ENCODE data around the gene PPP1R3A. TPM values are rescaled to one million over a fixed set of nuclear protein-coding genes. Genes with fewer than 3 reads are reported as not detected.

The PPP1R3A gene
- total RNA-seq (2022; extraction: Qiagen RNA extraction; ENCODE audit: low read depth), result not detected in 5 replicates

GRCh38 chr7:113918946-113919345, at the start of gene PPP1R3A:
PPP1R3A (minus strand) TSS chr7:113919009; CDS start chr7:113918996, 13 bp downstream.

Measured in A549 treated with CpdA at 1 μM for 4 hours (cell line).